SK-N-SH (cell line): ENCODE results near the gene GFPT2.

ENCODE experiments used
- FOSL2 ChIP-seq: IDR thresholded peaks from 2 replicates; pipeline ENCODE4 v1.4.0; 2012; ENCODE audit warnings: low read depth, mild to moderate bottlenecking, moderate library complexity, borderline replicate concordance
- JUND ChIP-seq: IDR thresholded peaks from 2 replicates; pipeline ENCODE4 v1.4.0; 2012

DNA sequence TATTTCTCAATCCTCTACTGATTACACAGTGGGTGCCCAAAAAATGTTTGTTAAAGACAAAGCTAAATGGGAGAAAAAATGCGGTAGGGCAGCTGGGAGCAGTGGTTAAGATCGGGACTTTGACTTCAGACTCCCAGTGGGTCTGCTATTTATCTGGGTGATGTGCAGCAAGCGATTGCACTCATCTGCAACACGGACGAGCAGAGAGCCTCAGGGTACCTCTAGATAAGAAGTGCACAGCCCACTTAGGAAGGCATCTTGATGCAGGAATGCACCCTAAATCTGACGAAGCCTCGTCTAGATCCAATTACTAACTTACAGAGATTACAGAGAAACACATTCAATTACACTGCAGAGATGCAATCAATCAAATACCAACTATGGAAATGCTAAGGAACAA is 65.3 kb downstream of the GFPT2 start:
- TF ChIP-seq FOSL2 (no peak), JUND (no peak)
